ENCODE results near the gene ACOT9. TPM values are rescaled to one million over a fixed set of nuclear protein-coding genes. Genes with fewer than 3 reads are reported as not detected.

ACOT9 gene
- total RNA-seq, 1 experiment from 2014 or later: 72.3 TPM

- Histone ChIP-seq H2AK5ac (ENCODE audit: insufficient read length, low read length) (no peak overlapping the region), H4K20me1 (ENCODE audit: control insufficient read depth, insufficient read depth, insufficient read length) (no peaks in the 10 kb centered on the region), H3K79me2 (ENCODE audit: insufficient read depth, low read length) (no peaks in the 10 kb centered on the region), H3K4ac (ENCODE audit: low read depth, low read length) (no peak overlapping the region), H4K5ac (ENCODE audit: insufficient read length, low read depth, low read length) (no peak overlapping the region), H2BK15ac (ENCODE audit: low read depth, low read length) (no peak overlapping the region), H3K18ac (ENCODE audit: insufficient read length, low read depth, low read length) (no peak overlapping the region), H3K9me3 (ENCODE audit: control insufficient read depth, low read depth, low read length) (no peaks in the 10 kb centered on the region), H2BK5ac (ENCODE audit: insufficient read length, low read length) (no peak overlapping the region), H3K79me1 (ENCODE audit: insufficient read depth, low read depth, low read length, poor library complexity, severe bottlenecking) (no peaks in the 10 kb centered on the region), H3K23me2 (ENCODE audit: insufficient read length, low read depth, low read length, poor library complexity, severe bottlenecking) (no peaks in the 10 kb centered on the region), H3K27me3 (ENCODE audit: insufficient read depth, low read length) (no peaks in the 10 kb centered on the region), H2BK120ac (ENCODE audit: low read depth, low read length, poor library complexity, severe bottlenecking) (no peak overlapping the region), H3K4me2 (ENCODE audit: insufficient read depth, insufficient read length, low read length) (no peak overlapping the region), H3K14ac (ENCODE audit: insufficient read depth, low read length) (no peak overlapping the region), H3K27ac (ENCODE audit: insufficient read length, low read depth, low read length) (no peak overlapping the region), H4K91ac (ENCODE audit: insufficient read length, low read depth, low read length) (no peak overlapping the region), H2BK12ac (ENCODE audit: insufficient read length, low read depth, low read length) (no peak overlapping the region), H3K4me1 (ENCODE audit: insufficient read depth, low read length) (no peaks in the 10 kb centered on the region), H3K23ac (ENCODE audit: insufficient read length, low read depth, low read length) (no peak overlapping the region), H2AFZ (ENCODE audit: low read length) (no peak overlapping the region), H3T11ph (ENCODE audit: low read length) (no peak overlapping the region), H2BK20ac (ENCODE audit: low read depth, low read length, poor library complexity, severe bottlenecking) (no peak overlapping the region), H3K56ac (ENCODE audit: insufficient read length, low read depth, low read length) (no peak overlapping the region), H4K8ac (replicated peaks; ENCODE audit: insufficient read length, low read depth, low read length) (no peak overlapping the region), H3K9ac (ENCODE audit: extremely low read depth, insufficient read length, low read length) (no peak overlapping the region)
- TF ChIP-seq CTCF (conservative IDR thresholded peaks at IDR 0.05): no peak
- H3K27ac Mint-ChIP-seq: no peak overlapping the region; a peak in 1 of 7 replicates
- WGBS (ENCODE audit: extremely low coverage, insufficient read length, low lambda C conversion rate): no CpG with 5 or more reads among the region's 3 CpGs
- H3K36me3 Mint-ChIP-seq (ENCODE audit: insufficient read depth in 1 of 3, low read depth in 3 of 3): no peaks in the 10 kb centered on the region
- no peak overlapping the region for H3K4me3 Mint-ChIP-seq
- H3K4me1 Mint-ChIP-seq: peaks cover 0 to 3% of the 10 kb centered on the region in 2 experiments; a peak in 1 of 4 replicates
- H3K27me3 Mint-ChIP-seq (ENCODE audit: low read depth): no peaks in the 10 kb centered on the region
- DNase-seq: no peak
- no peaks in the 10 kb centered on the region for H3K9me3 Mint-ChIP-seq
Observed at GRCh38 chrX:23776363-23776762, 33.3 kb upstream of the ACOT9 start.

Measured in H9 (cell line).